ENCODE measurements around the gene NFIB. TPM values are rescaled to one million over a fixed set of nuclear protein-coding genes. Genes with fewer than 3 reads are reported as not detected.

NFIB gene
- total RNA-seq, 1 experiment from 2014 or later, result 0.61 TPM

DNA sequence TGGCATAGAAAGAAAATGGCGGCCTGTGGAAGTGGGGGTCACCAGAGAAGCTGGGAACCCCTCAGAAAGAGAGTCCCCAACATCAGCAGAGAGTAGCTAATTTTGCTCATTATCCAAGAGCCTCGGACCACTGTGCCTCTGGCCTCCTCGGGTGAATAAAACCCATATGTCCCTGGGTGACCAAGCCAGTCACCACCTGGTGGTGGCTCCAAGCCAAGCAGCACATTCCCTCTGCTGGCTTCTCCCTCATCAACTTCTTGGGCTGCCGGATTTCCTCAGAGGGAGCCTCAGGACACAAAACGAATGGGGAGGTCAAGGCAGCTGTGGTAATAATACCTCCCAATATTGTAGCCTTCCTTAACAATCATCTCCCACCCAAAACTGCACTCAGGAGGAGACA lies 242.5 kb downstream of the NFIB start:
- Histone ChIP-seq H3K4me3 (ENCODE audit: low read depth, low read length) (no peak overlapping the region), H3K36me3 (ENCODE audit: control insufficient read depth, insufficient read depth, low read length) (no peaks in the 10 kb centered on the region), H3K4me1 (no peaks in the 10 kb centered on the region), H3K27me3 (replicated peaks; ENCODE audit: control insufficient read depth, insufficient read depth, low read length) (no peaks in the 10 kb centered on the region), H3K9me3 (no peaks in the 10 kb centered on the region)
- intact Hi-C loops (cut with micrococcal nuclease; ENCODE audit: unreplicated experiment), result no loop called here
- Mint-ChIP-seq H3K27me3 (ENCODE audit: insufficient read depth, unreplicated experiment) (no peaks in the 10 kb centered on the region), H3K27ac (ENCODE audit: unreplicated experiment) (no peak overlapping the region), H3K9me3 (ENCODE audit: unreplicated experiment) (no peaks in the 10 kb centered on the region), H3K36me3 (ENCODE audit: insufficient read depth, unreplicated experiment) (no peaks in the 10 kb centered on the region), H3K4me3 (ENCODE audit: unreplicated experiment) (no peak overlapping the region), H3K4me1 (ENCODE audit: low read depth, unreplicated experiment) (no peaks in the 10 kb centered on the region)
- DNase-seq, result no peak
- ChIA-PET CTCF (no interaction called here), POLR2A (no interaction called here)
- no TSS peak for BruUV-seq (replicated peaks)
- TF ChIP-seq, protein P1, sequence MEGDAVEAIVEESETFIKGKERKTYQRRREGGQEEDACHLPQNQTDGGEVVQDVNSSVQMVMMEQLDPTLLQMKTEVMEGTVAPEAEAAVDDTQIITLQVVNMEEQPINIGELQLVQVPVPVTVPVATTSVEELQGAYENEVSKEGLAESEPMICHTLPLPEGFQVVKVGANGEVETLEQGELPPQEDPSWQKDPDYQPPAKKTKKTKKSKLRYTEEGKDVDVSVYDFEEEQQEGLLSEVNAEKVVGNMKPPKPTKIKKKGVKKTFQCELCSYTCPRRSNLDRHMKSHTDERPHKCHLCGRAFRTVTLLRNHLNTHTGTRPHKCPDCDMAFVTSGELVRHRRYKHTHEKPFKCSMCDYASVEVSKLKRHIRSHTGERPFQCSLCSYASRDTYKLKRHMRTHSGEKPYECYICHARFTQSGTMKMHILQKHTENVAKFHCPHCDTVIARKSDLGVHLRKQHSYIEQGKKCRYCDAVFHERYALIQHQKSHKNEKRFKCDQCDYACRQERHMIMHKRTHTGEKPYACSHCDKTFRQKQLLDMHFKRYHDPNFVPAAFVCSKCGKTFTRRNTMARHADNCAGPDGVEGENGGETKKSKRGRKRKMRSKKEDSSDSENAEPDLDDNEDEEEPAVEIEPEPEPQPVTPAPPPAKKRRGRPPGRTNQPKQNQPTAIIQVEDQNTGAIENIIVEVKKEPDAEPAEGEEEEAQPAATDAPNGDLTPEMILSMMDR (IDR thresholded peaks at IDR 0.05; ENCODE audit: insufficient read depth in 1 of 2, low read depth in 1 of 2, low read length in 1 of 2, severe bottlenecking in 1 of 2, unreplicated experiment in 1 of 2), result no peak

DNA sequence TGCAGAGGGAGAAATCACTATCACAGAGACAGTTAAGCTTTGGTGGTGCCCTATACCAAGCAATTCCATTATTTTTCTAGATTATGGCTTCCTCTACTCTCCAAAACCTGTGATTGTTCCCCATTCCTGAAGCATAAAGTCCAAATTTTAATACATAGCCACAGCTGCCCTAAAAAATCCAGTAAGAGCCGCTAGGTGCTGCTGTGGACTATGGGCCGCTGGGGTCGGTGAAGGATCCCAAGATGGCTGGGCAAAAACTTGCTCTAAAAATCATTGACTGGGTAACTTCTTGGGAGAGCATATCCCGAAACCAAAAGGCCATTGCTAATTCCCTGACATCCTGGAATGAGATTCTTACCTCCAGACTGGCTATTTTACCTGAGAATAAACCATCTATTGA lies 245.3 kb downstream of the NFIB start:
- Mint-ChIP-seq H3K27ac (ENCODE audit: unreplicated experiment) (no peak overlapping the region), H3K4me1 (ENCODE audit: low read depth, unreplicated experiment) (no peaks in the 10 kb centered on the region), H3K36me3 (ENCODE audit: insufficient read depth, unreplicated experiment) (no peaks in the 10 kb centered on the region), H3K4me3 (ENCODE audit: unreplicated experiment) (no peak overlapping the region), H3K9me3 (ENCODE audit: unreplicated experiment) (no peaks in the 10 kb centered on the region), H3K27me3 (ENCODE audit: insufficient read depth, unreplicated experiment) (no peaks in the 10 kb centered on the region)
- Histone ChIP-seq H3K4me1 (no peaks in the 10 kb centered on the region), H3K27me3 (replicated peaks; ENCODE audit: control insufficient read depth, insufficient read depth, low read length) (no peaks in the 10 kb centered on the region), H3K4me3 (ENCODE audit: low read depth, low read length) (no peak overlapping the region), H3K9me3 (no peaks in the 10 kb centered on the region), H3K36me3 (ENCODE audit: control insufficient read depth, insufficient read depth, low read length) (no peaks in the 10 kb centered on the region)
- intact Hi-C loops (cut with micrococcal nuclease; ENCODE audit: unreplicated experiment), result loop anchor here (1.0 kb wide), 1 partner anchor 284 kb away; no protein-coding TSS in a partner anchor
- ChIA-PET POLR2A (no interaction called here), CTCF (no interaction called here)
- TF ChIP-seq, protein P1 (IDR thresholded peaks at IDR 0.05; ENCODE audit: insufficient read depth in 1 of 2, low read depth in 1 of 2, low read length in 1 of 2, severe bottlenecking in 1 of 2, unreplicated experiment in 1 of 2), result no peak
- no peak for DNase-seq
- BruUV-seq (replicated peaks), result no TSS peak

DNA sequence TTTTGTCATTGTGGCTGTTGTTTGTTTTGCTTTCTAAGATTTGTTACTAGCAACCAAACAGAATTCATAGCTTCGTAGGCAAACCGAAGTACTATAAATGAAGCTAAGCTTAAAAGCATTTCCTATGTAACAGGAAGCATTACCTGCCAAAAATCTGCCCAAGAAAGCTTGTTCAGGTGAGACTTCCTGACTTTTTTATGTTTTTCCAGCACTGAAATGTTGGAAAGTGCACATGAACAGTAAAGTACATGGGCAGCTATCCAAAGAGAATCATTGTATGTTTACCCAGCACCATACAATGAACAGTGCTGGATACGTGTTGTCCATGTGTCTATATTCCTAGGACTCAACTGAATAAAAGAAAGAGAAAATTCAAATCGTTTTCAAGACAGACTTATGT lies 247.1 kb downstream of the NFIB start:
- Mint-ChIP-seq H3K4me1 (ENCODE audit: low read depth, unreplicated experiment) (no peaks in the 10 kb centered on the region), H3K9me3 (ENCODE audit: unreplicated experiment) (no peaks in the 10 kb centered on the region), H3K27ac (ENCODE audit: unreplicated experiment) (no peak overlapping the region), H3K4me3 (ENCODE audit: unreplicated experiment) (no peak overlapping the region), H3K36me3 (ENCODE audit: insufficient read depth, unreplicated experiment) (no peaks in the 10 kb centered on the region), H3K27me3 (ENCODE audit: insufficient read depth, unreplicated experiment) (no peaks in the 10 kb centered on the region)
- TF ChIP-seq, protein P1 (IDR thresholded peaks at IDR 0.05; ENCODE audit: insufficient read depth in 1 of 2, low read depth in 1 of 2, low read length in 1 of 2, severe bottlenecking in 1 of 2, unreplicated experiment in 1 of 2), result no peak
- ChIA-PET POLR2A (no interaction called here), CTCF (no interaction called here)
- H3K4me1 ChIP-seq, result no peaks in the 10 kb centered on the region
- H3K27me3 ChIP-seq (replicated peaks; ENCODE audit: control insufficient read depth, insufficient read depth, low read length), result no peaks in the 10 kb centered on the region
- intact Hi-C loops (cut with micrococcal nuclease; ENCODE audit: unreplicated experiment), result no loop called here
- H3K36me3 ChIP-seq (ENCODE audit: control insufficient read depth, insufficient read depth, low read length), result no peaks in the 10 kb centered on the region
- H3K4me3 ChIP-seq (ENCODE audit: low read depth, low read length), result no peak overlapping the region
- no peak for DNase-seq
- BruUV-seq (replicated peaks), result no TSS peak
- H3K9me3 ChIP-seq, result no peaks in the 10 kb centered on the region
